Activated naive CD4-positive, alpha-beta T cell treated with anti-CD3 and anti-CD28 coated beads, Interleukin-2, amount 10 ng/mL, durations not matched to agents 7 days and 5 days (primary cell): ENCODE data around the gene RAB23.
A peak's percentile ranks its signal among the peaks of the same experiment; 100 is the strongest.

Source experiments
- CTCF ChIA-PET: fragments of 350-600 bp; sonication (Branson Sonifier 250); formaldehyde crosslinking; loops from one replicate; lab custom pipeline; 2021; ENCODE audit warnings: antibody characterized with exemption; lab: Charles Lee
- DNase-seq: peaks from one replicate; pipeline ENCODE4 v3.0.0-alpha.2; 2020
- H3K27ac Mint-ChIP-seq: one replicate; pipeline ENCODE4 v1.8.0; 2021; ENCODE audit warnings: mild to moderate bottlenecking, moderate library complexity, mixed read lengths
- H3K27me3 Mint-ChIP-seq: one replicate; pipeline ENCODE4 v1.8.0; 2021; ENCODE audit warnings: mild to moderate bottlenecking, mixed read lengths
- H3K36me3 Mint-ChIP-seq: one replicate; pipeline ENCODE4 v1.8.0; 2021; ENCODE audit warnings: mixed read lengths
- H3K4me1 Mint-ChIP-seq: one replicate; pipeline ENCODE4 v1.8.0; 2021; ENCODE audit warnings: mixed read lengths
- H3K4me3 Mint-ChIP-seq: one replicate; pipeline ENCODE4 v1.8.0; 2021; ENCODE audit warnings: mild to moderate bottlenecking, moderate library complexity, mixed read lengths
- H3K9me3 Mint-ChIP-seq: one replicate; pipeline ENCODE4 v1.8.0; 2021; ENCODE audit warnings: mixed read lengths

Gene RAB23

DNA sequence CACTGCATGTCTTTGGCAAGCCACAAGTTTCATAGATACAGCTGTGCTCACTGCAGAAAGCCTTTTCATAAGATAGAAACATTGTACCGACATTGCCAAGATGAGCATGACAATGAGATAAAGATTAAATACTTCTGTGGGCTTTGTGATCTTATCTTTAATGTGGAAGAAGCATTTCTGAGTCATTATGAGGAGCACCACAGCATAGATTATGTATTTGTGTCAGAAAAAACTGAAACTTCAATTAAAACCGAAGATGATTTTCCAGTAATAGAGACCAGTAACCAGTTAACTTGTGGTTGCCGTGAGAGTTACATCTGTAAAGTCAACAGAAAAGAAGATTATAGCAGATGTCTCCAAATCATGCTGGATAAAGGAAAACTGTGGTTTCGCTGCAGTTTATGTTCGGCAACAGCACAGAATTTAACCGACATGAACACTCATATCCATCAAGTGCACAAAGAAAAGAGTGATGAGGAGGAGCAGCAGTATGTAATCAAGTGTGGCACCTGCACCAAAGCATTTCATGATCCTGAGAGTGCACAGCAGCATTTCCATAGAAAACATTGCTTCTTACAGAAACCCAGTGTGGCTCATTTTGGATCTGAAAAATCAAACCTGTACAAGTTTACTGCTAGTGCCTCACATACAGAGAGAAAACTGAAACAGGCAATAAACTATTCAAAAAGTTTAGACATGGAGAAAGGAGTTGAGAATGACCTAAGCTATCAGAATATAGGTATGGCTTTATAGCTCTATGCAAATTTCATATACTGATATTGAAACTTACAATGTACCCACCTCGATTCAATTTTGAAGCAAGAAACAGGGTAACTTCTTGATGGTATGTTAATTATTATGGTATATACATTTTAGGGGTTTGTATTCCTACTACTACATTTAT lies 73.9 kb downstream of the RAB23 start:
- no peak for DNase-seq
- CTCF ChIA-PET: no interaction called here
- Mint-ChIP-seq H3K9me3 (no peaks in the 10 kb centered on the region), H3K27me3 (no peaks in the 10 kb centered on the region), H3K4me1 (peaks cover 13% of the 10 kb centered on the region), H3K4me3 (no peak overlapping the region), H3K36me3 (peaks cover 53% of the 10 kb centered on the region), H3K27ac (peak overlapping the region; percentile 60)

DNA sequence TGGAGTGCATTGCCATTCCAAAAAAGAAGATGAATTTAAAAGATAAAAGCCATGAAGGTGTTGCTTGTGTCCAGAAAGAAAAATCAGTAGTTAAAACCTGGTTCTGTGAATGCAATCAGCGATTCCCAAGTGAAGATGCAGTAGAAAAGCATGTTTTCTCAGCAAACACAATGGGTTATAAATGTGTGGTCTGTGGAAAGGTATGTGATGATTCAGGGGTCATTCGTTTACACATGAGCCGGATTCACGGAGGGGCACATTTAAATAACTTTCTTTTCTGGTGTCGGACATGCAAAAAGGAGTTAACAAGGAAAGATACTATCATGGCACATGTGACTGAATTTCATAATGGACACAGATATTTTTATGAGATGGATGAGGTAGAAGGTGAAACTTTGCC lies 74.7 kb downstream of the RAB23 start:
- Mint-ChIP-seq H3K27me3 (no peaks in the 10 kb centered on the region), H3K4me1 (peaks cover 13% of the 10 kb centered on the region), H3K9me3 (no peaks in the 10 kb centered on the region), H3K36me3 (peaks cover 58% of the 10 kb centered on the region), H3K27ac (no peak overlapping the region), H3K4me3 (no peak overlapping the region)
- DNase-seq: no peak
- CTCF ChIA-PET: no interaction called here

DNA sequence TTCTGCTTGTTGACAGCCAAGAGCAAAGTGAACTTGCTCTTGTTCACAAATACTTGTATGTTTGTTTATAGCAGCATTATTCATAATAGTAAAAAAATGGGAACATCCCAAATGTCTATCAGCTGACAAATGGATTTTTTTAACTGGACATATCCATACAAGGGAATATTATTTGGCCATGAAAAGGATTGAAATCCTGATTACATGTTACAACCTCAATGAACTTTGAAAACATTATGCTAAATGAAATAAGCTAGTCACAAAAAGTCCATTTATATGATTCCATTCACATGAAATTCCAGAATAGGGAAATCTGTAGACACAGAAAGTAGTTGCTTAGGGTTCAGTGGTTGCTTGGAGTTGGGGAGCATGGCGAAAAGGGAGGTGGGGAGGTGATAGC lies 78.4 kb downstream of the RAB23 start:
- peaks cover 13% of the 10 kb centered on the region for H3K4me1 Mint-ChIP-seq
- no peak overlapping the region for H3K4me3 Mint-ChIP-seq
- peaks cover 2% of the 10 kb centered on the region for H3K9me3 Mint-ChIP-seq
- CTCF ChIA-PET: no interaction called here
- peaks cover 55% of the 10 kb centered on the region for H3K36me3 Mint-ChIP-seq
- no peak overlapping the region for H3K27ac Mint-ChIP-seq
- DNase-seq: no peak
- H3K27me3 Mint-ChIP-seq: no peaks in the 10 kb centered on the region

DNA sequence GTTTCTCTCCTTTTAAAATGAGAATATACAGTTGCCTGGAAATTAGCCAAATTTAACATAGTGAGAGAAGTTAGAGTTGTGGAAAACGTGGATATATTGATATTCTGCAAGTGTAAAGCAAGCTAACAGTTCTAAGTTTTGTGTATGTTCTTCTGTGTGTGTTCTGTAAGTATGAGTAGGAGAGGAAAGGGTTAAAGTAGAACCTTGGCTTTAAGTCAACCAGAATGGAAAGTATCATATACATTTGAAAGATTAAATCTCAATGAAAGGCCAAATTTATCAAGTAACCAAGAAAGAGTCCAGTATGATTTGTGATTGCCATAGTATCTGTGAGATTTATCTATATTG lies 80.0 kb downstream of the RAB23 start:
- CTCF ChIA-PET: no interaction called here
- Mint-ChIP-seq H3K4me3 (no peak overlapping the region), H3K27me3 (no peaks in the 10 kb centered on the region), H3K4me1 (no peaks in the 10 kb centered on the region), H3K27ac (peak overlapping the region; percentile 19), H3K9me3 (peaks cover 2% of the 10 kb centered on the region), H3K36me3 (peaks cover 47% of the 10 kb centered on the region)
- DNase-seq: no peak

DNA sequence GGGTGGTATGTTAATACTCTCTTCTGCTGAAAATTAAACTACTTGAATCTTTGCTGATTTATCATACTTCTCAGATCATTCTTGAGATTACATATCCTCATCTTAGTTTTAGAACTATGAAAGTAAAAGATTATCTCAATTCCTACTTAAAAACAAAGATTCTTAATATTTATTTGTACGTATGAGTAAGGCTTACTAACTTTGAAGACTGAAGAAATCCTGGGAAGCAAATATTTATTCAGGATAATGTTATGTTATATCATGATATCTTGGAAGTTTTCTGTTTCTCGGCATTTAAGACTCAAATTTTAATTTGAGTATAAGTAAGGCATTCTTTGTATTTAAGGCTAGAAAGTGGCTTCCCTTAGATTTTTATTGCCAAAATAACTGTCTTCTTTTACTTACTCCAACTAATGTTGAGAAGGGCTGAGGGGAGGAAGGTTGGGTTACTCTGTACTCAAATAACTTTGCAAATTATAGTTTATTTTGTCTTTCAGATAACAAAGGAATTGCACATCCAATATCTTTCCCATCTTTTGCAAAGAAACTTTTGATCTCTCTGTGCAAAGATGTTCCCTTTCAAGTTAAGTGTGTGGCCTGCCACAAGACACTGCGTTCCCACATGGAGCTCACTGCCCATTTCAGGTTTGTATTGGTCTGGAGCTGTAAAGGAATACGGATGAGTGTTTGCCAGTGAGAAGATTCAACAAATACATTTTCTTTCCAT lies 80.5 kb downstream of the RAB23 start:
- H3K4me1 Mint-ChIP-seq: no peaks in the 10 kb centered on the region
- no peaks in the 10 kb centered on the region for H3K27me3 Mint-ChIP-seq
- H3K9me3 Mint-ChIP-seq: peaks cover 2% of the 10 kb centered on the region
- peak overlapping the region; percentile 51 for H3K27ac Mint-ChIP-seq
- H3K4me3 Mint-ChIP-seq: no peak overlapping the region
- DNase-seq: no peak
- CTCF ChIA-PET: no interaction called here
- H3K36me3 Mint-ChIP-seq: peaks cover 50% of the 10 kb centered on the region

DNA sequence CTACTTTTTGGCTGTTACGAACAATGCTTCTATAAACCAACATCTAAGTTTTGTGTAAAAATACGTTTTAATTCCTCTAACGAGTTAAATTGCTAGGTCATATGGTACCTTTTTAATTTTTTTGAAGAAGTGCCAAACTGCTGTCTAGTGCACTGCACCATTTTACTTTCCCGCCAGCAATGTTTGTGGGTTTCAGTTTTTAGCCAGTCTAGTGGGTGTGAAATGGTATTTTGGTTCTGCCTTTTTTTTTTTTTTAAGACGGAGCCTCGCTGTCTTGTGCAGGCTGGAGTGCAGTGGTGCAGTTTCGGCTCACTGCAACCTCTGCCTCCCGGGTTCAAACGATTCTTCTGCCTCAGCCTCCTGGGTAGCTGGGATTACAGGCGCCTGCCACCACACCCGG lies 84.1 kb downstream of the RAB23 start:
- no peak overlapping the region for H3K27ac Mint-ChIP-seq
- peaks cover 4% of the 10 kb centered on the region for H3K4me1 Mint-ChIP-seq
- DNase-seq: no peak
- H3K4me3 Mint-ChIP-seq: no peak overlapping the region
- CTCF ChIA-PET: no interaction called here
- H3K27me3 Mint-ChIP-seq: no peaks in the 10 kb centered on the region
- H3K9me3 Mint-ChIP-seq: peaks cover 2% of the 10 kb centered on the region
- peaks cover 48% of the 10 kb centered on the region for H3K36me3 Mint-ChIP-seq

DNA sequence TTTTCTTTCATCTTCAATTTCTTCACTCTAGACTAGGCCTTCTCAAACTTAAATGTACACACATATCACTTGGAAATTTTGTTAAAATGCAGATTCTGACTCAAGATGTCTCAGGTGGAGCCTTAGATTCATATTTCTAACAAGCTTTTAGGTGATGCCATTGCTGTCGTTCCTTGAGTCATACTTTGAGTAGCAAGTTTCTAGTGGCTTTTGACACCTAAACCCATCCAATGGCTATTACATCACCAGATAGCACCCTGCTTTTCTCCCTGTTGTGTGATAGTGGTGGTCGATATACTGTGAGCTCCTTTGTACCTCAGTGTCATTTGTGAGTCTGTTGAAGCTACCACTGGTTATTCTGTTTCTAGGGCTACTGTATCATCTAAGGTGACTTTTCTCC lies 84.8 kb downstream of the RAB23 start:
- H3K27ac Mint-ChIP-seq: no peak overlapping the region
- CTCF ChIA-PET: no interaction called here
- H3K4me1 Mint-ChIP-seq: peaks cover 4% of the 10 kb centered on the region
- no peaks in the 10 kb centered on the region for H3K27me3 Mint-ChIP-seq
- peaks cover 43% of the 10 kb centered on the region for H3K36me3 Mint-ChIP-seq
- DNase-seq: no peak
- no peak overlapping the region for H3K4me3 Mint-ChIP-seq
- H3K9me3 Mint-ChIP-seq: peaks cover 2% of the 10 kb centered on the region
